ENCODE data around the gene ZBTB11.
"Not testable (repeated sequence)": the region's sequence is repeated elsewhere in the genome, so short reads cannot be mapped to it uniquely, and the experiment has no call there.

ZBTB11 gene

DNA sequence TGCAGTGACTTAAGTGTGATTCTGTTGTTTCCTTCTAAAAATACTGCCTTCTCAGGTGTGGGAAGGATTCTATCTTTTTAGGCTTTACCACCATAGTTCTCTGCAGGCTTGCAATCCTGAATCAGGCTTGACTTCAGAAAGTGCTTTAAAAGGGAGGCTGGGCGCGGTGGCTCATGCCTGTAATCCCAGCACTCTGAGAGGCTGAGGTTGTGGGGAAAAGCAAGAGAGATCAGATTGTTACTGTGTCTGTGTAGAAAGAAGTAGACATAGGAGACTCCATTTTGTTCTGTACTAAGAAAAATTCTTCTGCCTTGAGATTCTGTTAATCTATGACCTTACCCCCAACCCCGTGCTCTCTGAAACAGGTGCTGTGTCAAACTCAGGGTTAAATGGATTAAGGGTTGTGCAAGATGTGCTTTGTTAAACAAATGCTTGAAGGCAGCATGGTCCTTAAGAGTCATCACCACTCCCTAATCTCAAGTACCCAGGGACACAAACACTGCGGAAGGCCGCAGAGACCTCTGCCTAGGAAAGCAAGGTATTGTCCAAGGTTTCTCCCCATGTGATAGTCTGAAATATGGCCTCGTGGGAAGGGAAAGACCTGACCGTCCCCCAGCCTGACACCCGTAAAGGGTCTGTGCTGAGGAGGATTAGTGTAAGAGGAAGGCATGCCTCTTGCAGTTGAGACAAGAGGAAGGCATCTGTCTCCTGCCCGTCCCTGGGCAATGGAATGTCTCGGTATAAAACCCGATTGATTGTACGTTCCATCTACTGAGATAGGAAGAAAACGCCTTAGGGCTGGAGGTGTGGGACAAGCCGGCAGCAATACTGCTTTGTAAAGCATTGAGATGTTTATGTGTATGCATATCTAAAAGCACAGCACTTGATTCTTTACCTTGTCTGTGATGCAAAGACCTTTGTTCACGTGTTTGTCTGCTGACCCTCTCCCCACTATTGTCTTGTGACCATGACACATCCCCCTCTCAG is 15.0 kb upstream of the ZBTB11 start:
- not testable (repeated sequence) for DNase-seq

DNA sequence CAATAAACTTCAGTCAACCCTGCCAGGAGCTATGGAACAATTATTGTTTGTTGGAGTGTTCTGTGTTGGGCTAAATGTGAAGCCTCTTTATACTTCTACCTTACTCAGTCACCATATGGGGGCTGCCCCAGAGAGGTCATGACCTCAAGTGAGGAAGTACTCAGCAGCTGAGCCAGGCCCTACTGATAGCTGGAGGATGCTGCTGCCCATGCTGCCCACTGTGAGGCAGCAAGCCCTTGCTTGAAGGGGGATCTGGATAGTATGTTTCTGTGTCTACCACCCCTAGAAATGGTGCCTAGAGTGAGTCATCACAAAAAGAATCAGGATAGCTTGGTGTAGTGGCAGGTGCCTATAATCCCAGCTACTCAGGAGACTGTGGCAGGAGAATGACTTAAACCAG is 14.0 kb upstream of the ZBTB11 start:
- DNase-seq = peak; percentile 44

DNA sequence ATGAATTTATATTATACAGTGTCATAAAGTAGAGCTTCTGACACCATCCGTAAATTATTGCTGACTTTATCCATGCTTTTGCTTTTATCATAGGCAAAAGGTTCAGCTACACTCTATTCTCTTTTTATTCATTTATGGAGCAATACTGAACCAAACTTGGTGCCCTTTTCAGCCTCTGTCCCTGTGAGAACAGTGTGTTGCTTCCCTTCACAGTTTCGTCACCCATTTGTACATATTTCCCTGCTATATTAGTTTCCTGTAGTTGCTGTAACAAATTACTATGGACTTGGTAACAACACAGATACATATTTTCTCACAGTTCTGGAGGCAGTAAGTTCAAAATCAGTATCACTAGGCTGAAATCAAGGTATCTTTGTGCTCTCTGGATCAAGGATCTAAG is 12.4 kb upstream of the ZBTB11 start:
- DNase-seq = no peak

- DNase-seq = no peak
Observed at GRCh38 chr3:101687142-101687931, 10.4 kb upstream of the ZBTB11 start.

DNA sequence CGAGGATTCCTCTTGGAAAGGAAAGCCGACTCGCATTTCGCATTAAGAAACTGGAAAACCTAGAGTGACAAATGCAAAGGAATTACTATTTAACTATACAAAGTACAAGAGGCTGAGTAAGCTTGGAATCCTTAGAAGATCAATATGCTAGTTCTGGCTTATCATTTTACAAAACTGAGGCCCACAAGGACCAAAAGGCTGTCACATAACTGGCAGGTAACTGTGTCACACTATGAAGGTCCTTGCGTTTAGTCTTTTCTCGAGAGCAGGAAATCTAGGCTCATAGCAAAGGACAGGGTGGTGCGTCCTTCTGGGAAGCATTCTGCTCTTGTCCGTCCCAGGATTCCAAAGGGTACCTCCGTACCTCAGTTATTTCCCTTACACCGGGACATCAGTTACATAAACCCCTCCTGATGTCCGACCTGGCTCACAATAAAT is 9.0 kb upstream of the ZBTB11 start:
- no peak for DNase-seq

GRCh38 chr3:101685050-101685400 is 8.1 kb upstream of the ZBTB11 start:
- no peak for DNase-seq

DNA sequence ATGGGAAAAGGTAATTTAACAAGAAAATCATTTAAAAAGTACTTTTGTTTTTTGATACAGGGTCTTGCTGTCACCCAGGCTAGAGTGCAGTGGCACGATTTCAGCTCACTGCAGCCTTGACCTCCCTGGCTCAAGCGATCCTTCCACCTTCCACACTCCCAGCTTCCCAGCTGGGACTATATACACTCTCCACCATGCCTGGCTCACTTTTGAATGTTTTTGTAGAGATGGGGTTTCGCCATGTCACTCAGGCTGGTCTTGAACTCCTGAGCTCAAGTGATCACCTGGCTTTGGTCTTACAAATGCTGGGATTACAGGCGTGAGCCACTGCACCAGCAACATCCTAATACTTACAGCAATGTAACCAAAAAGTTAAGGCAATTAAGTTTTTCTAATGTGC is 3.5 kb upstream of the ZBTB11 start:
- DNase-seq = no peak

- not testable (repeated sequence) for DNase-seq
Observed at GRCh38 chr3:101678837-101679236, 1.9 kb upstream of the ZBTB11 start.

- DNase-seq = no peak
Observed at GRCh38 chr3:101677436-101678286, 729 bp upstream of the ZBTB11 start.

DNA sequence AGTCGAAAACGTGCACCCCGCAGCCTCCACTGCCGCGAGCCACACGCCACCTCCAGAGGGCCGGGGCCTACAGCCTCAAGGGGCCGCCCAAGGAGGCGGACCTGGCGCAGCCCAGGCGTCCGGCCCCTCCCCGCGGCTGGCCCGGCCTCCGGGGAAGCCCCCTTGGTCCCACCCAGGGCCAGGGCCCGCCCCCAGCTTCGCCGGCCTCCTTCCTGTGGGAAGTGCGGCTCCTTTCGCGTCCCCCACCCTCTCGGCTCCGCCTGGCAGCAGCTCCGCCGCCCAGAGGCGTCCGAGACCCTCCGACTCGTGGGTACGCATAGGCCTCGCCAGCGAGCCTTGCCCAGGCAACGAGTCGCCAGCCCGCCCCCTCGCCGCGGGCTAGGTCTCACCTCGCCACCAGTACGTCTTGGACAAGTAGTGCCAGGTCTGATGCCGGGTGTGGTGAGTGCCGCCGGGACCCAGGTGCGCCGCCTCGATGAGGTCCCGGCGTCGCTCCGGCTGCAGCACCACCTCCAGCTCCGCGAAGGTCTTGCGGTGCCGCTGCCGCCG is 642 bp downstream of the ZBTB11 start:
- peak; percentile 97 for DNase-seq

DNA sequence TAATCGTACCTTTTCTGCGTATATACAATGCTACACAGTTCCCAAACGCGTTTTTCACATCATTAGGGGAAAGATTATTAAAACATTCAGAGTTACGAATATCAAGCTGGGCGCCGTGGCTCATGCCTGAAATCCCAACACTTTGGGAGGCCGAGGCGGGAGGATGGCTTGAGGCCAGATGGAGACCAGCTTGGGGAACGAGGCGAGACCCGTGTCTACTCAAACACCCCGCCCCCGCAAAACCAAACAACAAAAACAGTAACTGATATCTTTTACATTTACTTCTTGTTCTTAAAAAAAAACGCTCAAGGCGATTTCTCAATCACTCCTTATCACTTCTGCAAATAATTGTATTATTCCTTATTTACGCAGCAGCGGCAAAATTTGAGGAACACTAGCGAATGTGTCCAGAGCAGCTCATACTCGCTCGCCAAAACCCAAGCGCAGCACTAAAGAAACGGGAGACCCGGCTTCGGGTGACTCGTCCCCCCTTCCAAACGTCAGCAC is 1.2 kb downstream of the ZBTB11 start:
- no peak for DNase-seq

GRCh38 chr3:101674518-101674917 is 2.4 kb downstream of the ZBTB11 start:
- DNase-seq = no peak

- DNase-seq = no peak
Observed at GRCh38 chr3:101673953-101674352, 3.0 kb downstream of the ZBTB11 start.

GRCh38 chr3:101671014-101671413 is 5.9 kb downstream of the ZBTB11 start:
- DNase-seq = no peak

DNA sequence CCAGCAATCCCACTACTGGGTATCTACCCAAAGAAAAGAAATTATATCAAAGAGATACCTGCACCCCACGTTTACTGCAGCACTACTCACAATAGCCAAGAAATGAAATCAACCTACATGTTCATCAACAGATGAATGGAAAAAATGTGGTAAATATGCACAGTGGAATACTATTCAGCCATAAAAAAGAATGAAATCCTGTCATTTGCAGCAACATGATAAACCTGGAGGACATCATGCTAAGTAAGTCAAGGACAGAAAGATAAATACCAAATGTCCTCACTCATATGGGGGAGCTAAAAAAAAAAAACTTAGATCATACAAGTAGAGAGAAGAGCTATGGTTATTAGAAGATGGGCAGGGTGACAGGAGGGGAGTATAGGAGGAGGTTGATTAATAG is 9.1 kb downstream of the ZBTB11 start:
- DNase-seq = no peak

GRCh38 chr3:101667331-101667730 is 9.6 kb downstream of the ZBTB11 start:
- DNase-seq = no peak

- no peak for DNase-seq
Observed at GRCh38 chr3:101665851-101666250, 11.1 kb downstream of the ZBTB11 start.

GRCh38 chr3:101665357-101665756 is 11.6 kb downstream of the ZBTB11 start:
- DNase-seq = no peak

DNA sequence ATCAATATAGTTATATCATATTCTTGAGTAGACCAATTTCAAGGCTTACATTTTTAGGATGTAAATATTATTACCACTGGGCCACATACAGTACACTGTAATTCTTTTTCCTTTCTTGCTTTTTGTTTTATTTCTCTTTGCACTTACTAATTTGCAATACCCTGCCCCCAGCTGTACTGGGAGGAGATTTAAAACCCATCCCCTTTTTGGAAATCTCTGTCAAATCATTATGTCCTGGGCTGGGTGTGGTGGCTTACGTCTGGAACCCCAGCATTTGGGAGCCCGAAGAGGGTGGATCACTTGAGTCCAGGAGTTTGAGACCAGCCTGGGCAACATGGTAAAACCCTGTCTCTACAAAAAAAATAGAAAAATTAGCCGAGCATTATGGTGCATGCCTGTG is 16.2 kb downstream of the ZBTB11 start:
- DNase-seq = no peak

- DNase-seq = no peak
Observed at GRCh38 chr3:101656651-101657050, 20.3 kb downstream of the ZBTB11 start.

DNA sequence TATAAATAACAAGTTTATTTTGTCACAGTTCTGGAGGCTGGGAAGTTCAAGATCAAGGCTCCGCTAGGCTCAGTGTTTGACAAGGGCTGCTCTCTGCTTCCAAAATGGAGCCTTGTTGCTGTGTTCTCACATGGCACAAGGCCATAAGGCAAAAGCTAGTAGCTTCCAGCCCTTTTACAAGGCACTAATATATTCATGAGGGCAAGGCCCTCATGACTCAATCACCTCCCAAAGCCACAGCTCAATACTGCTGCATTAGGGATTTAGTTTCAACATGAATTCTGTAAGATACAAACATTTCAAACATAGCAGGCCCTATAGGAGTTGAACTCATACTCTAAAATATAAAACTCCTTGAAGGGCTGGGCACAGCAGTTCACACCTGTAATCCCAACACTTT is 30.2 kb downstream of the ZBTB11 start:
- DNase-seq = no peak

DNA sequence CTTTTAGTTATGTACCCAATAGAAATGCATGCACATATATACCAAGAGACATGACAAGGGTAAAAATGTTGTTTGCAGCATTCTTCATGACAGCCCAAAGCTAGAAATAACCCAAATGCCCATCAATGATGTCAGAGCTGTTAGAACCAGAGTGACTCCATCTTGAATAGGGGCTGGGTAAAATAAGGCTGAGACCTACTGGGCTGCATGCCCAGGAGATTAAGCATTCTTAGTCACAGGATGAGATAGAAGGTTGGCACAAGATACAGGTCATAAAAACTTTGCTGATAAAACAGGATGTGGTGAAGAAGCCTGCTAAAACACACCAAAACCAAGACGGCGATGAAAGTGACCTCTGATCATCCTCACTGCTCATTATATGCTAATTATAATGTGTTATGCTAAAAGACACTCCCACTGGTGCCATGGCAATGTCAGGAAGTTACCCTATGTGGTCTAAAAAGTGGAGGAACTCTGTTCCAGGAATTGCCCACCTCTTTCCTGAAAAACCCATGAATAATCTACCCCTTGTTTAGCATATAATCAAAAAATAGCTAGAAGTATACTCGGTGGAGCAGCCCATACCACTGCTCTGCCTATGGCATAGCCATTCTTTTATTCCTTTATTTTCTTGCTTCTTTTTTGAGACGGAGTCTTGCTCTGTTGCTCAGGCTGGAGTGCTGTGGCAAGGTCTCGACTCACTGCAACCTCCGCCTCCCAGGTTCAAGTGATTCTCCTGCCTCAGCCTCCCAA is 32.9 kb downstream of the ZBTB11 start:
- no peak for DNase-seq
